ENCODE data around the gene PPP1R1C.

The PPP1R1C gene, protein sequence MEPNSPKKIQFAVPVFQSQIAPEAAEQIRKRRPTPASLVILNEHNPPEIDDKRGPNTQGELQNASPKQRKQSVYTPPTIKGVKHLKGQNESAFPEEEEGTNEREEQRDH

DNA sequence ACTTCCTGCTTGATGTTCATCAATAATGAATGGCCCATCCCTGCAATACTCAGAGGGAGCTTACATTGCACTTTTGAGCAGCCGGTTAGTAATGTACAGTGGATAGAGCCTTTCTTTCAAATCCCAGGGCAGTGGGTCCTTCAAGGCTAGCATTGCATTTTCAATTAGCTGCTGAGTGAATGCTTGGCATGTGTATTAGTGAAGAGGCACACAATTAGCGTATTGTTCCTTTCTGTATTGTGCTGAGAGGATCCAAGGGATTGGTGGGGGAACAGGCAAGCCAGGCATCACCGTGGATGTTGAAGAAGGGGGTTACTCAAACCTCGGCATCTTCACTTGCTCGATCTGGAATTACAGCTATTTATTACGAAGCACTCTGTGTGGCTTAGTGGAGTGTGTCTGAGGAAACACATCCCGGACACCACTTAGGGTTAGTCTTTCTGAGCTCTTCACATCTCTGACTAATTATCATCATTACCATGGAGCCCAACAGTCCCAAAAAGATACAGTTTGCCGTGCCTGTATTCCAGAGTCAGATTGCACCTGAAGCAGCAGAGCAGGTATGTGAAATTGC, at the start of gene PPP1R1C:
TSS of gene PPP1R1C (plus strand) at position 222 of the 574 bp plus-strand sequence. CDS start at position 480, 258 bp downstream.
- no peak for DNase-seq (ENCODE audit: low read depth)
- TF ChIP-seq, protein P1, sequence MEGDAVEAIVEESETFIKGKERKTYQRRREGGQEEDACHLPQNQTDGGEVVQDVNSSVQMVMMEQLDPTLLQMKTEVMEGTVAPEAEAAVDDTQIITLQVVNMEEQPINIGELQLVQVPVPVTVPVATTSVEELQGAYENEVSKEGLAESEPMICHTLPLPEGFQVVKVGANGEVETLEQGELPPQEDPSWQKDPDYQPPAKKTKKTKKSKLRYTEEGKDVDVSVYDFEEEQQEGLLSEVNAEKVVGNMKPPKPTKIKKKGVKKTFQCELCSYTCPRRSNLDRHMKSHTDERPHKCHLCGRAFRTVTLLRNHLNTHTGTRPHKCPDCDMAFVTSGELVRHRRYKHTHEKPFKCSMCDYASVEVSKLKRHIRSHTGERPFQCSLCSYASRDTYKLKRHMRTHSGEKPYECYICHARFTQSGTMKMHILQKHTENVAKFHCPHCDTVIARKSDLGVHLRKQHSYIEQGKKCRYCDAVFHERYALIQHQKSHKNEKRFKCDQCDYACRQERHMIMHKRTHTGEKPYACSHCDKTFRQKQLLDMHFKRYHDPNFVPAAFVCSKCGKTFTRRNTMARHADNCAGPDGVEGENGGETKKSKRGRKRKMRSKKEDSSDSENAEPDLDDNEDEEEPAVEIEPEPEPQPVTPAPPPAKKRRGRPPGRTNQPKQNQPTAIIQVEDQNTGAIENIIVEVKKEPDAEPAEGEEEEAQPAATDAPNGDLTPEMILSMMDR (IDR thresholded peaks at IDR 0.05; ENCODE audit: control insufficient read depth, extremely low read depth, insufficient read depth) = no peak

DNA sequence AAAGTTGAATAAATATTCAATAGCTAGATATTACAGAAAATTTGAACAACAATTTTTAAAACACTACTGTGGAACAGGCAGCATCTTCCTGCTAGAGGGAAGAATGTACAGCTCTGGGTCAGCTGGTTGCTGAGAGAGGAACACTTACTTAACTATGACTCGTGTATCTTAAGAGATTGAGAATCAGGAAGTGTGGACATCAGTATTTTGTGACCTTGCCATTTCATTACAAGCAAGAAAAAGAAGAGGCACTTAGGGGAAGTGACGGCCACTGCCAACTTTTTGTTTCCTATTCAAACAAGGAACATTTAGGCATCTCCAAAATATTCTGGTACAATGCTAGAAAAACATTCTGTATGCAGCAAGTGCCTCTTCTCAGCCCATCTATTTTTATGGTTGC, 48.2 kb upstream of the PPP1R1C start:
- H3K4me3 ChIP-seq (ENCODE audit: low read depth, low read length) = no peak overlapping the region
- TF ChIP-seq, protein P1 (IDR thresholded peaks at IDR 0.05; ENCODE audit: control insufficient read depth, extremely low read depth, insufficient read depth) = no peak
- no peak for DNase-seq (ENCODE audit: low read depth)

More for the DNA sequence above, at the start of gene PPP1R1C:
- H3K4me3 ChIP-seq (ENCODE audit: low read depth, low read length) = no peak within 1 kb of the TSS

DNA sequence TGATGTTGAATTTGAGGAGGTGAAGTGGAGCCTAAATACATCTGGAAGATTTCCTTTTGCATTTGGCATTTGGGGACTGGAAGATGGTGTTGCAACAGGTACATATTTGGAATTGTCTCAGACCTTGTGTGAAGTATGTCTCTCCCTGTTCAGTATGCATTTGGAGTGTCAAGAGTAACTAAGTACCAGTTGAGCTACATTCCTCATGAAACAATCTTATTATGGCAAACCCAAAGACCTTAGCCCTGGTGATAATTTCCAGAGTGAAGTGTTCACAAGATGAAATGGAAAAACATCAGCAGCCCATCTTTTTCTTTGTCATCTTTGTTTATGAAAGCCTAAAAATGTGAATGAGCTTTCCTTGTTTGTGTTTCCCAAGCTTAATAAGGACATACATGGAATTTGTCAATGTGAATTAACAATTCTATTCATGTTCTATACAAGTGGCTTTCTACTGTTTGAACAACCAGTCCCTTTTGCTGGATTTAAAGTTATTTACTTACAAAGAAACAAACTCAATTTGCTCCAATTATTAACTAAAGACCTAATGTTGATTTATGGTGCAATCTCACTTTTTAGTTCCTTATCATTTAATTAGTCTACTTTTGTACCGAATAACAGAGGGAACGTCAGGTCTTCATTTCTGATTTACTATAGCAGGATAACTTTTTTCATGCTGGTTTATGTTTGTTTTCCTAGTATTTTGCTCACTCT, 42.1 kb upstream of the PPP1R1C start:
- H3K4me3 ChIP-seq (ENCODE audit: low read depth, low read length) = no peak overlapping the region
- TF ChIP-seq, protein P1 (IDR thresholded peaks at IDR 0.05; ENCODE audit: control insufficient read depth, extremely low read depth, insufficient read depth) = no peak
- no peak for DNase-seq (ENCODE audit: low read depth)

DNA sequence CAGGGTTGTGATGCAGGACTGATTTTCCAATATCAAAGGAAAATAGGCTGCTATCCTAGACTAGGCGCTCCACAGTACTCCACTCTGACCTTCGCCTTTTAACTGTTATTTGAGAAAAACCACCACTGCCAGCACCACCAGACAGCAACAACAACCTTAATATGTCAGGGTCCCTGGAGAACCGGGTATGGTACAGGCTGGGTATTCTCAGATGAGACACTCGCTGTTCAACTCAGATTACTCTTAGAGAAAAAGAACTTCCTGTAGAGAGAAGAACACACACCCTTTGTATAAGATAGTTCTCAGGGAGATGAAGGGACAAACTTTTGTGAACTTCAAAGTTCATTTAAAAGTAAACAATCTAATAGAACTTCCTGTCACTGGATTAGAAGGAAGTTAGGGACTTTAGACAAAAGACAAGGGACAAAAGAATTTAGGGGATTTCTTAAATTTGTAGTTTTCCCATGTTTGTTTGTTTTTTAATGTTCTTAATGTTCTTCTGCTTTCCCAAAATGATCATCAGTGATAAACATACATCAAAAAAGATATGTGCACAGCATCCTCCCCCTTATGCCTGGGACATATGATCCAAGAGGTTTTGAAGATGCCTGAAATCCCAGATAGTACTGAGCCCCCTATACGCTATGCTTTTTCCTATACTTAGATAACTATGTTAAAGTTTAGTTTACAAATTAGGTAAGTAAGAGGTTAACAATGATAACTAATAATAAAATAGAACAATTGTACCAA, 41.3 kb upstream of the PPP1R1C start:
- H3K4me3 ChIP-seq (ENCODE audit: low read depth, low read length) = no peak overlapping the region
- DNase-seq (ENCODE audit: low read depth) = no peak
- TF ChIP-seq, protein P1 (IDR thresholded peaks at IDR 0.05; ENCODE audit: control insufficient read depth, extremely low read depth, insufficient read depth) = no peak

DNA sequence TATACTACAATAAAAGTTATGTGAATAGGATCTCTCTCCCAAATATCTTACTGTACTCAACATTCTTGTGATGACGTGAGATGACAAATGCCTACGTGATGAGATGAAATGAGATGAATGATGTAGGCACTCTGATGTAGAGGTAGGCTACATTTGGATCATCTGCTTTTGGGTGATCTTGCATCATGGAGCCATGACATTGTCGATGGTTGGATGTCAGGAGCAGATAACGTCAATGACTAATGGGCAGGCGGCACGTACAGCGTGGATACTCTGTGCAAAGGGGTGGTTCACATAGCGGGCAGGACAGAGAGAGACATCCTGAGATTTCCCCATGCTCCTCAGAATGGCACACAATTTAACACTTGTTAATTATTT, 40.8 kb upstream of the PPP1R1C start:
- TF ChIP-seq, protein P1 (IDR thresholded peaks at IDR 0.05; ENCODE audit: control insufficient read depth, extremely low read depth, insufficient read depth) = no peak

DNA sequence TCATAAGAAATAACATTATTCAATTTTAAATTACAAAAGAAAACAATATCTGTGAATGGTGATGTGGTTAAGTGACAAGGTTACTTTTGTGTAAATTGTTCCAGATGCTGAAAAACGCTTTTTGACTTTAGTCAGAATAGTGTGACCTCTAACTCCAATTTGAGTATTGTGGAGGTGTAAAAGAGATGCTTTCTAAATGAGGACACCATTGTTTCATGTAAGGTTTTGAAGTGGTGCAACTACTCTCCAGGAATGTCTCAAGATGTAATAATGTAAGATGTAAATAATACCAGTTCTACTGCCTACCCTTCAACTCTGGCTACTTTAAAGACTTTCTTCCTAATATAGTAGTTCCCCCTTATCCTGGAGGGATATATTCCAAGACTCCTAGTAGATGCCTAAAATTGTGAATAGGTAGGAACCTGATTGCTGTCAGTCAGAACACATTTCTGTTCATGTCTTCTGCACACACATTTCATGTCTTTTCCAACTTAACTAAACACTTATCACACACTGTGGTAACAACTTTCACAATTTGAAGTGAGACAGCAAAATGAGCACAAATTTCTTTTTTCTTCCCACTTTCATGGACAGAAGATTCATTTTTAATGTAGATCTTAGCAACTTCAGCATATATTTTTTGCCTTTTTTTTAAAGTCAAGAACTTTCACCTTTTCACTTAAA, 39.1 kb upstream of the PPP1R1C start:
- no peak overlapping the region for H3K4me3 ChIP-seq (ENCODE audit: low read depth, low read length)
- TF ChIP-seq, protein P1 (IDR thresholded peaks at IDR 0.05; ENCODE audit: control insufficient read depth, extremely low read depth, insufficient read depth) = no peak
- DNase-seq (ENCODE audit: low read depth) = no peak

More for the DNA sequence above, 40.8 kb upstream of the PPP1R1C start:
- DNase-seq (ENCODE audit: low read depth) = no peak
- H3K4me3 ChIP-seq (ENCODE audit: low read depth, low read length) = no peak overlapping the region
